ENCODE results near the gene LRRC8C.
"Not testable (repeated sequence)": the region's sequence is repeated elsewhere in the genome, so short reads cannot be mapped to it uniquely, and the experiment has no call there.

LRRC8C gene

DNA sequence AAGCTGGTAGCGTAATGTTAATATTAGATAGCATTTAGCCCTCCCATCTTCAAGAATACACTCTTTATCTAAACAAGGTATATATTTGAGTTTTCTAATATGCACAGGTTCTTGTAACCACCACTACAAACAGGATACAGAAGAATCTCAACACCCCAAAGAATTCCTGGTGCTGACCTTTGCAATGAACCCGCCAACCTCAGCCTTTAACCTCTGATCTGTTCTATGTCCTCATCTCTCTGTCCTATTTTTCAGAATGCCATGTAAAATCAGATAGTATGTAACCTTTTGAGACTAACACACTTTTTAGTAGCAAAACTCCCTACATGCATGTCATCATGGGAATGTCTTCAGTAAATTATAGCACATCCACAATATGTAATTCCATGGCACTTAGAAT is 71.1 kb downstream of the LRRC8C start:
- no peak for DNase-seq (ENCODE audit: low spot score)

DNA sequence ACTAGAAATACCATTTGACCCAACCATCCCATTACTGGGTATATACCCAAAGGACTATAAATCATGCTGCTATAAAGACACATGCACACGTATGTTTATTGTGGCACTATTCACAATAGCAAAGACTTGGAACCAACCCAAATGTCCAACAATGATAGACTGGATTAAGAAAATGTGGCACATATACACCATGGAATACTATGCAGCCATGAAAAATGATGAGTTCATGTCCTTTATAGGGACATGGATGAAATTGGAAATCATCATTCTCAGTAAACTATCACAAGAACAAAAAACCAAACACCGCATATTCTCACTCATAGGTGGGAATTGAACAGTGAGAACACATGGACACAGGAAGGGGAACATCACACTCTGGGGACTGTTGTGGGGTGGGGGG is 72.0 kb downstream of the LRRC8C start:
- DNase-seq (ENCODE audit: low spot score), result not testable (repeated sequence)

DNA sequence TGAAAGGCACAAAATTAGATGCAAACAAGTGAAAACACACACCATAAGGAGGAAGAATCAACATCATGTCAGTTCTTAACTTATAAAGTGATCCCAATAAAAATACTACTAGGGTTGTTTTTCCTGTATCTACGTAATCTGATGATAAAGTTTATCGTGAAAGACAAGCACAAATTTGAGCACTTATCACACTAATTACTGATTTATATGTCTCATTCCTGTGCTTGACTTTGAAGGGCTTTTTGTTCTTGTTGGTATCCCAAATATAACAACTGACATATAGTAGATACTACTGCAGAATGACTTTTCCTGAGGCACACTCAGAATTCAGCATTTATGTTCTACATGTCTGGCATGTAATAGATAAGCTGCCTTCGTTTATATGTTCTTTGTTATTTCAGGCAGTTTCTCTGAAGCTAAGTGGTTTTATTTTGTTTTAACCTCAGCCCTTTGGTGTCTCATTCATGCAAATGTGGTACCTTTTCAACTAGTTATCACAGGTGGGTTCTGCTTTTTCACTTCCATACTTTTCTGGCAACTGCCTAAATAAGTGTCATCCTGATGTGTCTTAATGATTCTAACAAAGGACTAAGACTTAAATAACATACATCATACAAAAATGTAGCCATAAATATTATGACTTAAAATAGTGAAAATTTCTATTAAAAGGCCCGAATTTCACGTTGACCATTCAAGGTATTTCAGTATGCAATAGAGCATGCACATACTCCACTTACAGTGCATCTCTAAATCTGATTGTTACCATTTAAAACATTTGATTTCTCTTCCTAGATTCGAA is 73.2 kb downstream of the LRRC8C start:
- no peak for DNase-seq (ENCODE audit: low spot score)

DNA sequence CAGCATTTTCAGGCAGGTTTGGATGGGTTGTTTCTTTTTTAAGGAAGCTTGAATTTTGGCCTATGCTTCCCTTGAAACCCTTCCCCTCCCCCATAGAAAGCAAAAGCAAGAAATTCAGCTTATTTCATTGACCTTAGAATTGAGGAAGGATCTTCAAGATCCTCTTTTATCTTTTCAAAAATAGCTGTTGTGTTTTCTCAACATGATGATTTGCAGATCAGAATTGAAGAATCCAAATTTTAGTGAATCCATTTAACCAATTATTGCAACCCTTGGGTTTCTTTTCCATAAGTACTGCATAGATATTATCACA is 73.7 kb downstream of the LRRC8C start:
- no peak for DNase-seq (ENCODE audit: low spot score)

DNA sequence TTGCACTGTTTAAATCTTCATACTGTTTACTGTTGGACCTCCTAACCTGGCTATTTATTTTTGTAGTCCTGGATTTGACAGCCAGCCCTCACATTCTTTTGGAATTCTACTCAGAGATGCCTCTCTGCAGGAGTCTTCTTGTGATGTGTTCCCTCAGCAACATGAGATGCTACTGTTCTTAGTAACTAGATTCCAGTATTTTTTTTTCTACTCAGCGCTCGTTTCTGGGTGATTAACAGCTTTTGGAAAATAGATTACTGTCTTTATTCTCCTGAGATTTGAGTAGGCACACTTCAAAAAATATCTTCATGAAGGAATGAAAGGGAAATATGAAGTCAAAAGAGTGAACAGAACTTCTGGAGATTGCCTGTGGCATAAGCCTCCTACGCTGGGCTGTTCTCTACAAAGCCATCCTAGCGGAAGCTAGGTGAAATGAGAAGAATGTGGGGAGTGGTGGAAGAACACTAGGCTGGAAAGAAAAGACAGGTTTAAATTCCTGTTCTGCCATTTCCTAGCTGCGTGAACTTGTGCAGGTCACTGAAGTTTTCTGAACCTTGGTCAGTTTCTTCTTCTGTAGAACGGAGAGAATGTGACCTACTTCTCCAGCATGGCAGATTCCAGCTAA is 75.9 kb downstream of the LRRC8C start:
- DNase-seq (ENCODE audit: low spot score), result no peak

DNA sequence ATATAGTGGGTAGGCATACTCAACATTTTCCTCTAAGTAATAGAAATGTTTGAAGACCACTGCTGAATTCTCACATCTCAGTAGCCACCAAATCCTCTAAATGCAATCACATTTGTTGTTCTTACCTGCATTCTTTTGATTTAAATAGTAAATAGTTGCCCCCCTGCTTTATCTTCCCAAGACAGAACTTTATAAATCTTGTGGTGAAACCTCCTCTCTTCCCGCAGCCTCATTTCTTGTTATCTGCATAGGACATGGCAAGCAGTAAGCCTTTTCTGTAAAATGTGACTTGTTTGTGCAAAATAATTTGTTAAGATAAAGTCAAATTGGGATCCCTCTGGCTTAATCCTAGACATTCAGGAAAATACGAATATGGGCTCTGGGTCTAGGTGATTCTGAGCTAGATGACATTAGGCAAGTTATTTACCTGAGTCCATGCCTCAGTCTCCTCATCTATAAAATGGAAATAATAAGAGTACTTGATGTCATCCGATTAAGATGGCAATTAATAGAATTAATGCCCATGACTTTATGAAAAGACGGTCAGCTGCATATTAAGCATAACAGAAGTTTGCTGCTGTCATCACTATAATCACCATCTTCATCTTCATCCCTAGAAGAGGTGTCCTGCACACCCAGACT is 77.7 kb downstream of the LRRC8C start:
- DNase-seq (ENCODE audit: low spot score), result no peak

DNA sequence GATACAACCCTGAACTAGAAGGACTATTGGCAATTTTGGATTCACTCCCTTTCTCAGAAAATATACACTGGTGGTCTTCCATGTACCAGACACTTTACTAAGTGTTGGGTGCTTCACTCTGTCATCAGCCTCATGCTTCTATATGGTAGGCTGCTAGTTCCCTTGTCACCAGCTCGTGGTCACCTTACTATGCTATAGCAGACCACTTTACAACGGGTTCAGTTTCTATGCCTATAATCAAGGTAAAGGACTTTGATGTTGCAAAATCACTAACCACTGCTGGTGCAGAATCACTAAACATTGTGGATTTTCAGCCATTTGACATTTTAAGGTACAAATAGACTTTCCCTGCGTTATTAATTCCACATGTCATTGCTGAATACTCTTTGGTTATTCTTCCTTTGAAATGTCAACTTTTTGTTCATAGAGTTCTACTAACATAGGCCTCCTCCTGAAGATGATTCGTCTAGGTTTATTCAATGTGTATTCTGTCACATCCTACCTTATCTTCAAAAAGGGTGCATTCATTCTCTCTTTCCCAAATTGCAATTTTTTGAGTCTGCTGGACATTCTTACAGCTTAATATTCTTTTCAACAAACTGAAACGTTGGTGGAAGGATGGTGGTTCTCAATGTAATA is 78.3 kb downstream of the LRRC8C start:
- DNase-seq (ENCODE audit: low spot score), result no peak

DNA sequence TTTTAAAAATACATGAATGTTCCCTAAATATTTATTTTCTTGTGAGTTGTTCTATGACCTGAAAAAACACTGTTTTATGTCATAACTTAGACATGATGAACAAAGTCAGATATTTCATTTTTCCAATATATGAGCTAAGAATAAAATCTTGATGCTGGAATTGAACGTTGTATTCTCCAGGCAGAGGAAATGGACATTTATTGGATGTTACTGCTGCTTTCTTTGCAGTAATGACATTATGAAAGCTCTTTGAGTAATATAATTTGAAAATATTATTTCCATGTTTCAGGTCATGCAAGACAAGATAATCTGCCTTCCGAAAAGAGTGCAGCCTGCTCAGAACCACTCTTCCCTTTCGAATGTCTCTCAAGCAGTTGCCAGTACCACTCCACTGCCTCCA is 79.5 kb downstream of the LRRC8C start:
- no peak for DNase-seq (ENCODE audit: low spot score)

DNA sequence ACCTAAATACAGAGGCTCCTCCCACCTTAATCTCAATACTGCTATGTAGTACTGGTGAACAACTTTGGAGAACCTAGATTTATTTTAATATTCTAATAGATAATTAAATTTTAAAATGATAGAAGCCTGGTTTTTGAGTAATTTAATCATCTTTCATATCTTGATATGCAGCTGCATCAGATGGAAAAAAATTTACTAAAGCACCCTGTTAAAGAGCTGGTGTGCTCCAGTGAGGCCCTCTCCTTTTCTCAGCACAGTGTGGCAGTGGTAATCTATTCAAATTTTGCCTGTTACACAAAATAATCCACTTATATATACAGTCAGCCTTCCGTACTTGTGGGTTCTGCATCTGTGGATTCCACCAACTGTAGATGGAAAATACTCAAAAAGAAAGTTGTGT is 82.8 kb downstream of the LRRC8C start:
- no peak for DNase-seq (ENCODE audit: low spot score)

DNA sequence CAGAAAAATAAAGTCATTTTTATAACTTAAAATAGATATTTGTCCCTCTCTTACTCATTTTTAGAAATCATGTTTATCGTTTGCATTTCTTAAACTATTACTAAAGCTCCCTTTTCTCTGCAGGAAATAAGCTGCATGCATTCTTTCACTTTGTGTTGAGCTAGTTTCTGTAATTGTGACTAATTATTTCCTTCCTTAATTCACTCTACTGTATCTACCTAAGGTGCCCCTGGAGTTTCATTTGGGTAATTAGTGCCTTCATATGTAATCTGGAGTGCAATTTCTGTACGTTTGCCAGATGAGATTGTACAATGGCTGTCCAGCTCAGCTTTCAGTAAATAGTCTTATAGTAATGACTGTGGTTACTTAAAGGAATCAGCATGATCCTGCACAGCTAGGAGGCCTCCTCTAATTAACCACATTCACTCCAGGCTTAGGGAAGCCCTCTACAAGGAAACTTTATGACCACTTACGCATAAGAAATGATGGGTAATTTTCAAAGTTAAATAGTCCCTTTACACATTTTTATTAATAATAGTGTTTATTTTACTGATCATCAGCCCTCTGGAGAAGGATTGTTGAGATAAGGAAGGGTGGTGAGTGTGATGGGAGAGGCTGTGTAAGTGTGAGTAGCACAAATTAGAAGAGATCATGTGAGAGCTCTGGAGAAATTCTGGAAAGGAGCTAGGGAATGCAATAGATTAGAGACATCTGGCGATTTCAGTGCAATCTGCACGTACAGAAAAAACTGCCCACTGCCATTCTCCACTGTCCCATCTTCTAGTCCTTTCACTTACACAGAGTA is 86.8 kb downstream of the LRRC8C start:
- no peak for DNase-seq (ENCODE audit: low spot score)

DNA sequence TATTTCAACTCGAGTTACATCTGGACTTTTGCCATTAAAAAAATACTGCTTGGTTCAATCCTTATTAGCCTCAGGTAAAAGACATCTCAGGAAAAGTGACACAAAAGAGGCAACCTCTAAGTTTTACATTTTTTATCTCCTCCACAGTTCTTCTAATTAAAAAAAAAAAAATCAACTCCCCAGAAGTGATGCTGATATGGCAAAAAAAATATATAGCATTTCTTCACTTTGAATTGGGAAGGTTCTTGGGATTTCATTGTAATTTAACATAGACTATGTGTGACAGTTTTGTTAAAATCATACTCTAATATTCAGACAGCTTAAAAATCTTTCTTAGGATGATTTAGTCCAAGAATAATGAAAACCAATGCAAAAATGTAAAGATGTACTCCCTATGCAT is 87.9 kb downstream of the LRRC8C start:
- no peak for DNase-seq (ENCODE audit: low spot score)

DNA sequence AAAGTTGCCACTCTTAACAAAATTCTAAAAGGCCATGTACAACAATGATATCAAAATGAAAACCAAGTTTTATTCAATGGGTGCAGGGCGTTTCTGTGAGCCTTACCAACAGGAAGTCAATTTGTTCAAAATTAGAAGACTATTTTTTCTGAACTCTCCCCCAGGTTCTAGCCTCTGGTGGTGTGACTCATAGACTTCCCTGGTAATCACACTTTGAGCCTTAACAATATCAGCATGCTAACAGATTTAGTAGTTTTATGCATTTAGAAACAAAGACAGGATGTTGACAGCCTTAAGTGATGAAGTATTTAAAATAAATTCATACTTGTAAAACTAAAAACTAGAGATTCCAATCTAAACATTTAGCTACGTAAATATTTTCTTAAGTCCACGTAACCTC is 88.4 kb downstream of the LRRC8C start:
- DNase-seq (ENCODE audit: low spot score), result no peak

DNA sequence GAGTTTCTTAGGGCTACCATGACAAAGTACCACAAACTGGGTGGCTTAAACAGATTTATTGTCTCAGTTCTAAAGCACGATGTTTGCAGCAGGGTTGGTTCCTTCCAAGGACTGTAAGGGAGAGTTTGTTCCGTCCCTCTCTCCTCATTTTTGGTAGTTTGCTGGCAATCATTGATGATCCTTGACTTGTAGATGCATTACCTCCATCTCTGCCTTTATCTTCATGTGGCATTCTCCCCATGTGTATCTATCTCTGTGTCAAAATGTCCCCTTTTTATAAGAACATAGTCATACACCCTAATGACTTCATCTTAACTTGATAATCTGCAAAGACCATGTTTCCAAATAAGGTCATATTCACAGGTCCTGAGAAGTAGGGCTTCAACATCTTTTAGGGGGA is 90.2 kb downstream of the LRRC8C start:
- no peak for DNase-seq (ENCODE audit: low spot score)

DNA sequence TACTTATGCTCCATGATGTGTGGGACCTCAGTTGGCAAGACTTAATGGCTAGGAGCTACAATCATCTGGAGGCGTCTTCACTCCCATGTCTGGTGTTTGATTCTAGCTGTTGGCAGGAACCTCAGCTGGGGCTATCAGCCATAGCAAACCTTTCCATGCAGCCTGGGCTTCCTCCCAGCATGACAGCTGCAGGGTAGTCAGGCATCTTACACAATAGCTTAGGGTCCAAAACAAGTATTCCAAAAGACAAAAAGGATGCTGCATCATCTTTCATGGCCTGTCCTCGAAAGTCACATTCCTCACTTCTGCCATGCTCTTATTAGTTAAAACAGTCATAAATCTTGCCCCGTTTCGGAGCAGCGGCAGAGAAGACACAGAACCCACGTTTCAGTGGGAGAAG is 90.9 kb downstream of the LRRC8C start:
- DNase-seq (ENCODE audit: low spot score), result no peak

DNA sequence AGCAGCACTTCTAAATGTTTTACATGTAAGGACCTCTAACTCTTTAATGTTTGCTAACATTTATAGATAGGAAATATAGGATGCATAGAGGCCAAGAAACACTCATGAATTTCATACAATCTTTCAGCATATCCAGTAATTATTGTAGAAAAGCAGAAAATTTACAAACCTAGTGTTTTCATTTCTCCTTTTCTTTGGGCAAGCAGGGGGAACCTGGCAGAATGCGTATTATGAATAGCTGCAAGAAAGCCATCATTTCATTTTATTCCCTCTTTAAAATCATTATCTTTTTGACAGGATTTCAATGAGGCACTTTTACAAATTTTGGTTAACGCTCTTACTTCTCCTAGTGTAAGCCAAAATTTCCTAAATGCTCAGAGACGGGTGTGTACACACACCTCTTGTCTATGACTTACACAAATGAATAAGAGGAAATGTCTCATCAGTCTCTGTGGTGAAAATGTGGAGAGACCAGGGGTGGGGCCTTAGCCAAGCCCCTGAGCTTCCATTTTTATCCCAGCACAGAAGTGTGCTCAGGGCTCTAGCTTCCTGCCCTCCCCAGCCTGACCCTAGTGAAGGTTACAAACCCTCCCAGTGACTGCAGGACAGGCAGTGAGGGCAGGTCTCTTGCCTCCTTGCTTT is 91.6 kb downstream of the LRRC8C start:
- DNase-seq (ENCODE audit: low spot score), result no peak

DNA sequence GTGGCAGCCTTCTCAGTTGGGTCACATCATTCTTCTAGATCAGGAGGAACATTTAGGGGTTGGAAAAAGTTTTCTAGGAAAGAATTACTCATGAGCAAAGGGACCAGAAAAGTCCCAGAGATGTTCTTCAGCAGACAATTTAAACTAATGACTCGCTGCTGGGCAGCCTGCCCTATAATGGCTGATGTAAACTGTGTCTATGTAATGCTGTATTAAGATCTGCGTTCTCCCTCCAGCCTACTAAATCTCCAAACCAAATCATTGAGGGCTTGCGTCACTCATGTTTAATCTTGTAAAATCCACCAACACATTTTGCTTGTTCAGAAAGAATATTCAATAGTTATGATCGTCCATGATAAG is 92.1 kb downstream of the LRRC8C start:
- DNase-seq (ENCODE audit: low spot score), result no peak

DNA sequence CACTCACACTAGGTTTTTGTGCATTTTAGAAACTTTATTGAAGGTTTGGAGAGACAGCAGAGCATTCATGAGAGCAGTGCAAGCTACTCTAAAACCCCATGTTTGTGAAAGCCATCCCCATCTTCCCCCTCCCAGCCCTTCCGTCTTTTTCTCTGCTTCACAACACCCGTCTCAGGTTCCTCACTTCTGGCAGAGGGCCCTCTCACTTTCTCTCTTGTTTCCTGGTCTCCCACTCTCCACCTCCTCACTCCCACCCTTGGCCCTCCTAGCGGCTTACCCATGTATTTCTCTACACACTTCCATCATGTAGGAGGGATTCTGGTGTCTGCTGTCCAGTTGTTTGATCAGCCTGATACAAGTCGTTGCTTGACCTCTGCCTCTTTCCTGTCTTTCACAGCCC is 92.7 kb downstream of the LRRC8C start:
- DNase-seq (ENCODE audit: low spot score), result no peak

DNA sequence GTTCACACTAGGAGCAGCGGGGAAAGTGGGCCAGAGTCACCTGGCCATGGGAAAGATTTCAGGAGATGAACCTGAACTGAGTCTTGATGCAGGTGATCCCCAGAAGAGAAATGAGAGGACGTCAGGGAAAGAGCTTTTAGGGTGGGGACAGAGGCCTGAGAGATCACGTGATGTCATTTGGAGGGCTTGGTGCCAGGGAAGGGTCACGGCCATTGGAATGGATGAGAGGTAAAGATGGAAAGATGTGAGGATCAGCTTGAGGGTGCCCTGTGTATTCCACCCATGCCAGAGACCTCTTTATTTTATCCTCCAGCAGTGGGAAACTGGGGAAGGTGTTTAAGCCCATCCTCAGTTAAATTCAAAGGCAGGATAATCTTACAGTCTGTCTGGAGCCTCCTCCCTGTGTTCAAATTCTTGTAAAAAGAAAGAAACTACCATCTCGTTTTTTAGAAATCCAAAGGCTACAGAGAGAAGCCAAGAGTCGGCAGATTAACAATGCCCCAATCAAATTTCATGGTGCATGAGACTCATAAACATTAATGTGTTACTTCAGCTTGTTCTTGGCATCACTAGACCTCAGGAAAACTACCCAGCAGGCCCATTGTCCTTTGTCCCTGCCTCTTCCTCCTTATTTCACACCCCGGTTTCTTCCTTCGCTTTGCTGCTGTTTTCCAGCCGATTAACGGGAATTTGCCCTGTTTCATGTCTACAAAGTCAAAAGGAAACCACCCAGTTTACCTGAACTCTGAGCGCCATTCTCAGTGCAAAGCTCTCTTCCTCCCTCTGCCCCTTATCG is 94.8 kb downstream of the LRRC8C start:
- no peak for DNase-seq (ENCODE audit: low spot score)

DNA sequence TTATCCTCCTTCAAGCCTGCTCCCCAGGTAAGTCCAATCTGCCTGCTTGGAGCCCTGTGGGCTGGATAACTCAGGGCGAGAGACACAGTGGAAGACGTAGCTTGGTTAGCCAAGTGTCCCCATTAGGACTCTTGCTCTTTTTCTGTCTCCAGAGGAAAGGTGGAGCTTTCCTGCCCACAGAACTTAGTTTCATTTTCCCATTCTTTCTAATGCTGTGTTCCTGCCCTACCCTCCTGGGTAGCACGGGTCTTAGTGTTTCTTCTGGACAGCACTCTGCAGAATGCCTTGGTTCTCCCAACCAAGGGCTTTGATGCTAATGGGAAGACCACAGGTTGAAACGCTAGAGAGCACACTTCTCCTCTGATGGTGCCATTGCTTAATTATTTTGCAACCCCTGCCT is 95.5 kb downstream of the LRRC8C start:
- no peak for DNase-seq (ENCODE audit: low spot score)

DNA sequence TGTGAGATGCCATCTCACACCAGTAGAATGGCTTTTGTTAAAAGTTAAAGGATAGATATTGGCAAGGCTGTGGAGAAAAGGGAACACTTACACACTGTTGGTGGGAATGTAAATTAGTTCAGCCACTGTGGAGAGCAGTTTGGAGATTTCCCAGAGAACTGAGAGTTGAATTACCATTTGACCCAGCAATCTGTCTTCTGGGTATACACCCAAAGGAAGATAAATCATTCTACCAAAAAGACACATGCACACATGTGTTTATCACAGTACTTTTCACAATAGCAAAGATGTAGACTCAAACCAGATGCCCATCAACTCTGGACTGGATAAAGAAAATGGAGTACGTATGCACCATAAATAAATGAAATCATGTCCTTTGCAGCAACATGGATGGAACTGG is 99.3 kb downstream of the LRRC8C start:
- no peak for DNase-seq (ENCODE audit: low spot score)

DNA sequence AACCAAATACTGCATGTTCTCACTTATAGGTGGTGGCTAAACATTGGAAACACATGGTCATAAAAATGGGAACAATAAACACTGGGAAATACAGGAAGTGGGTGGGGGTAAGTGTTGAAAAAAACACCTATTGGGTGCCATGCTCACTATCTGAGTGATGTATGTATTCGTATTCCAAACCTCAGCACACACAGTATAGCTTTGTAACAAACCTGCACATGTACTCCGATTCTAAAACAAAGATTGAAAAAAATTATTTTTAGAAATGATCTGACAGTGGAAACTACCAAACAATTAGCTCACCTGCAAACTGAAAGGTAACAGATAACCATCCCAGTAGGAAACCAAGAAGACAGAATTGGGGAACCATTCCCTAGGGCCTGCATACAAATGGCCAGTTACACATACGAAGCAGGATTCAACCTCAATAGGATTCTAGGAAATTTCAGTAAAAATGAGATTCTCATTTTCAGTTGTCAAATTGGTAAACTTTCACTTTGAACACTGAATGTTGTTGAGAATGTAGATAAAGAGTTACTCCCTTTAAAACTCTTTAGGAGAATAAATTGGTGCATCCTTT is 99.8 kb downstream of the LRRC8C start:
- no peak for DNase-seq (ENCODE audit: low spot score)
